Lung (tissue), 10 donors: ENCODE results near the gene NUTM2G. TPM values are rescaled to one million over a fixed set of nuclear protein-coding genes. Genes with fewer than 3 reads are reported as not detected.
"Not testable (repeated sequence)": the region's sequence is repeated elsewhere in the genome, so short reads cannot be mapped to it uniquely, and the experiment has no call there.

Source experiments
- ATAC-seq: fragments of 200-7000 bp; cut with Tn5 transposase; one replicate; pipeline ENCODE4 v1.9.1; 2020; ENCODE audit warnings: moderate number of reproducible peaks; ENCODE audit not compliant: insufficient read depth, low FRiP score
- DNase-seq, 3 donors: peaks; one replicate each; pipeline ENCODE4 v3.0.0-alpha.2; 2013 to 2017
- H3K27ac ChIP-seq, 2 donors: one replicate each; pipeline ENCODE4 v1.5.1; 2013; ENCODE audit warnings: mild to moderate bottlenecking in 2 of 2, moderate library complexity in 2 of 2, control low read depth in 1 of 2, inconsistent platforms in 1 of 2, low read depth in 1 of 2, low read length in 1 of 2
- H3K27me3 ChIP-seq, 3 donors: one replicate each; pipeline ENCODE4 v1.5.1; 2013; ENCODE audit warnings: low read length in 2 of 3; ENCODE audit not compliant: control insufficient read depth in 3 of 3, insufficient read depth in 3 of 3
- H3K36me3 ChIP-seq, 4 donors: one replicate each; pipeline ENCODE4 v1.5.1; 2013; ENCODE audit warnings: low read length in 4 of 4, mild to moderate bottlenecking in 1 of 4, moderate library complexity in 1 of 4; ENCODE audit not compliant: control insufficient read depth in 4 of 4, insufficient read depth in 4 of 4
- H3K4me1 ChIP-seq, 5 donors: one replicate each; pipeline ENCODE4 v1.5.1; 2013; ENCODE audit warnings: low read length in 5 of 5, mild to moderate bottlenecking in 2 of 5, moderate library complexity in 1 of 5; ENCODE audit not compliant: control insufficient read depth in 5 of 5, insufficient read depth in 5 of 5
- H3K4me3 ChIP-seq: one replicate; pipeline ENCODE4 v1.5.1; 2013; ENCODE audit warnings: mild to moderate bottlenecking, control low read depth, moderate library complexity
- H3K9ac ChIP-seq, 2 donors: one replicate each; pipeline ENCODE4 v1.5.1; 2013; ENCODE audit warnings: low read length in 2 of 2, control low read depth in 1 of 2; ENCODE audit not compliant: insufficient read depth in 1 of 2
- H3K9me3 ChIP-seq, 4 donors: one replicate each; pipeline ENCODE4 v1.5.1; 2013; ENCODE audit warnings: low read length in 3 of 4, mild to moderate bottlenecking in 1 of 4, moderate library complexity in 1 of 4; ENCODE audit not compliant: control insufficient read depth in 4 of 4, insufficient read depth in 3 of 4
- WGBS, 2 donors: extraction: QIAGEN DNeasy Blood & Tissue Kit; methylation state at CpG; one replicate each; pipeline ENCODE4 v1.1.7; 2013; 5-methylcytosine and 5-hydroxymethylcytosine counted together
- polyA plus RNA-seq, 2 donors: library from polyadenylated mRNA; stranded (reverse); fragments of 200-250 nt; gene quantifications; one replicate each; pipeline ENCODE4 v1.2.1, GENCODE V29; 2013
- total RNA-seq, 2 donors: library from RNA; depleted of rRNA in 1 of 2; stranded (reverse); fragments of >200 nt in 1 of 2; gene quantifications; one replicate each; pipeline ENCODE4 v1.2.1, GENCODE V29; 2014 to 2021
- donor health status: Bipolar disorder and iron deficiency.
- donor health status: healthy.
- donor health status: DM: yes; HTN: yes; CAD: no.

Gene NUTM2G
- total and polyA plus RNA-seq, 4 donors: not detected

DNA sequence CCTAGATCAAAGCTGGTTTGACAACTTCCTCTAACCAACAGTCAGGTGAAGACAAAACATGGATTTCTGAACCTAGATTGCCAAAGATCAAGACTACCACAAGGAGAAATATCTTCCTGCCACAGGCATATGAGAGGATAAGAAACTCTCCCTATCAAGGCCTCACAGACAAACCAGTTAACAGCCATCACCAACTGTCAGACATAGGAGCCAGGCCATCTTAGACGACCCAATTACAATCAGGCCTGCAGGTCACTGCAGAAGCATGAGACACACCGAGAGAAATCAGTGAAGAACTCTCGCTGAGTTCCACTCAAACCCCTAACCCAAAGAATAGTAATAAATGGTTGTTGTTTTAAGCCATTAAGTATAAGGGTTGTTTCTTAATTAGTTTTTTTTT, 45.4 kb downstream of the NUTM2G start:
- not testable (repeated sequence) for H3K36me3 ChIP-seq

DNA sequence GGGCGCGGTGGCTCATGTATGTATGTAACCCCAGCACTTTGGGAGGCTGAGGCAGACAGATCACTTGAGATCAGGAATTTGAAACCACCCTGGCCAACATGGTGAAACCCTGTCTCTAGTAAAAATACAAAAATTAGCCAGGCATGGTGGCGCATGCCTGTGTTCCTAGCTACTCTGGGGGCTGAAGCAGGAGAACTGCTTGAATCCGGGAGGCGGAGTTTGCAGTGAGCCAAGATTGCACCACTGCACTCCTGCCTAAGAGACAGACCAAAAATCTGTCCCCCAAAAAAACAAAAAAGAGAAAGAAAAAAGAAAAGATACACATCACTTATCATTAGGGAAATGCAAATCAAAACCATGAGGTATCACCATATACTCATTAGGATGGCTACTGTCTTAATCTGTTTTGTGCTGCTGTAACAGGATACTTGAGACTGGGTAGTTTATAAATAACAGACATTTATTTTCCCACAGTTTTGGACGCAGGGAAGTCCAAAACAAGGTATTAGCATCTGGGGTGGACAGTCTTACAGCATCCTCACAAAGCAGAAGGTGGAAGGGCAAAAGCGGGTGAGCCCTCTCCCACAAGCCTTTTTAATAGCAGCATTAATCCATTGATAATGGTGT, 55.0 kb downstream of the NUTM2G start:
- DNase-seq, H3K4me3 ChIP-seq, H3K36me3 ChIP-seq, H3K9ac ChIP-seq, ATAC-seq, H3K4me1 ChIP-seq, H3K27ac ChIP-seq, H3K9me3 ChIP-seq, H3K27me3 ChIP-seq: not testable (repeated sequence)
- WGBS, 2 donors: 95 to 96% methylated on average over 7 of the region's 7 CpGs

More for the DNA sequence above, 45.4 kb downstream of the NUTM2G start:
- H3K9me3 ChIP-seq, H3K4me1 ChIP-seq, DNase-seq, H3K9ac ChIP-seq, H3K27ac ChIP-seq, H3K4me3 ChIP-seq, H3K27me3 ChIP-seq, ATAC-seq: not testable (repeated sequence)
- 74 to 86% methylated on average over 3 of the region's 3 CpGs for WGBS, 2 donors

DNA sequence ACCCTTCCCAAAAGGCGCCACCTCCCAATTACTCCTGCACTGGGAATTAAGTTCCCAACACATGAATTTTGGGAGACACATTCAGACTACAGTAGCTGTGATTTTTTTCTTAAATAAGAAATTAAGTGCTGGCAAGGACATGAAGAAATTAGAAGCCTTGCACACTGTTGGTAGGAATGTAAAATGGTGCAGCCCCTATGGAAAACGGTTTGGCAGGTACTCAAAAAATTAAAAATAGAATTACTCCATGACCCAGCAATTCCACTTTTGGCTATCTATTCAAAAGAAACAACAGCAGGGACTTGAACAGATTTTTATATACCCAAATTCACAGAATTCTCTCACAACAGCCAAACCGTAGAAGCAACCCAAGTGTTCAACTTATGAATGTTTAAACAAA, 55.5 kb downstream of the NUTM2G start:
- H3K27ac ChIP-seq, H3K4me3 ChIP-seq, H3K27me3 ChIP-seq, H3K9me3 ChIP-seq, DNase-seq, H3K9ac ChIP-seq, ATAC-seq, H3K4me1 ChIP-seq, H3K36me3 ChIP-seq: not testable (repeated sequence)
- 93 to 99% methylated on average over 3 of the region's 3 CpGs for WGBS, 2 donors

DNA sequence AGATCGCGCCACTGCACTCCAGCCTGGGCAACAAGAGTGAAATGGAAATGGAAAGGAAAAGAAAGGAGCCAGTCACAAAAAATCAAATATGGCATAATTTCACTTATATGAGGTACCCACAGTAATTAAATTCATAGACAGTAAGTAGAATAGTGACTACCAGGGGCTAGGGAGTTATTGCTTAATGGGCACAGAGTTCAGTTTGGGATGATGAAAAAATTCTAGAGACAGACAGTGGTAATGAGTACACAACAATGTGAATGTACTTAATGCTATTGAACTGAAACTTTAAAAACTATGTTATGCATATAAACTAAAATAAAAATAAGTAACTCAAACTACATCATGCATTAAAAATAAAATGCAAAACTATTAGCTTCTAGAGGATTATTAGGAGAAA, 56.2 kb downstream of the NUTM2G start:
- H3K4me1 ChIP-seq, H3K9ac ChIP-seq, H3K27me3 ChIP-seq, H3K9me3 ChIP-seq, ATAC-seq, H3K27ac ChIP-seq, H3K36me3 ChIP-seq, DNase-seq, H3K4me3 ChIP-seq: not testable (repeated sequence)
- 99 to 100% methylated on average over 2 of the region's 2 CpGs for WGBS, 2 donors

Other genes starting within 250 kb of the NUTM2G start
- 10 to 100 TPM in 1 of 2 donors, 1 to 10 TPM in 1; 8.7 to 19.5 TPM for gene ZNF510, start 150.8 kb upstream of the NUTM2G start, total RNA-seq
- gene ZNF510, start 150.8 kb upstream of the NUTM2G start, polyA plus RNA-seq: 1 to 10 TPM; 2.7 to 2.9 TPM
- gene ZNF782, start 74.3 kb upstream of the NUTM2G start, total RNA-seq: 10 to 100 TPM in 1 of 2 donors, 1 to 10 TPM in 1; 4.5 to 16.4 TPM
- 1 to 10 TPM in 1 of 2 donors, under 1 TPM in 1; 0.95 to 1.7 TPM for gene ZNF782, start 74.3 kb upstream of the NUTM2G start, polyA plus RNA-seq
- 1 to 10 TPM in 1 of 2 donors, under 1 TPM in 1; 0.43 to 1.8 TPM for gene CTSV, start 110.3 kb downstream of the NUTM2G start, total RNA-seq
- under 1 TPM; 0.31 to 0.61 TPM for gene CTSV, start 110.3 kb downstream of the NUTM2G start, polyA plus RNA-seq